22Rv1 (cell line): Measurements from ENCODE around the gene ZNF732.

Source experiments
- ZFX ChIP-seq: fragments of 450-650 bp; IDR thresholded peaks from 2 replicates; pipeline ENCODE4 v1.6.1; 2017; ENCODE audit warnings: antibody characterized with exemption, borderline replicate concordance
- TF ChIP-seq, protein P1 (sequence below): fragments of 450-650 bp; IDR thresholded peaks from 2 replicates; pipeline ENCODE4 v1.5.1; 2017; ENCODE audit warnings: mild to moderate bottlenecking

DNA sequence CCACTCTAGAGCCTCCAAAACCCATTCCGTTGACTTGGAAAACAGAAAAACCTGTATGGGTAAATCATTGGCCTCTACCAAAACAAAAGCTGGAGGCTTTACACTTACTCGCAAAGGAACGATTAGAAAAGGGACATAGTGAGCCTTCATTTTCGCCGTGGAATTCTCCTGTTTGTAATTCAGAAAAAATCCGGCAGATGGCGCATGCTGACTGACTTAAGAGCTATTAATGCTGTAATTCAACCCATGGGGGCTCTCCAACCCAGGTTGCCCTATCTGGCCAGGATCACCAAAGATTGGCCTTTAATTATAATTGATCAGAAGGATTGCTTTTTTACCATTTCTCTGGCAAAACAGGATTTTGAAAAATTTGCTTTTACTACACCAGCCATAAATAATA, 60.8 kb downstream of the ZNF732 start:
- TF ChIP-seq, protein P1, sequence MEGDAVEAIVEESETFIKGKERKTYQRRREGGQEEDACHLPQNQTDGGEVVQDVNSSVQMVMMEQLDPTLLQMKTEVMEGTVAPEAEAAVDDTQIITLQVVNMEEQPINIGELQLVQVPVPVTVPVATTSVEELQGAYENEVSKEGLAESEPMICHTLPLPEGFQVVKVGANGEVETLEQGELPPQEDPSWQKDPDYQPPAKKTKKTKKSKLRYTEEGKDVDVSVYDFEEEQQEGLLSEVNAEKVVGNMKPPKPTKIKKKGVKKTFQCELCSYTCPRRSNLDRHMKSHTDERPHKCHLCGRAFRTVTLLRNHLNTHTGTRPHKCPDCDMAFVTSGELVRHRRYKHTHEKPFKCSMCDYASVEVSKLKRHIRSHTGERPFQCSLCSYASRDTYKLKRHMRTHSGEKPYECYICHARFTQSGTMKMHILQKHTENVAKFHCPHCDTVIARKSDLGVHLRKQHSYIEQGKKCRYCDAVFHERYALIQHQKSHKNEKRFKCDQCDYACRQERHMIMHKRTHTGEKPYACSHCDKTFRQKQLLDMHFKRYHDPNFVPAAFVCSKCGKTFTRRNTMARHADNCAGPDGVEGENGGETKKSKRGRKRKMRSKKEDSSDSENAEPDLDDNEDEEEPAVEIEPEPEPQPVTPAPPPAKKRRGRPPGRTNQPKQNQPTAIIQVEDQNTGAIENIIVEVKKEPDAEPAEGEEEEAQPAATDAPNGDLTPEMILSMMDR = peak; percentile 73
- no peak for TF ChIP-seq ZFX
